Testis (tissue), 5 donors: ENCODE results near the gene CXADR. TPM values are rescaled to one million over a fixed set of nuclear protein-coding genes. Genes with fewer than 3 reads are reported as not detected.

Source experiments
- DNase-seq: peaks from one replicate; pipeline ENCODE4 v3.0.0-alpha.2; 2019
- H3K27ac ChIP-seq, 2 donors: fragments of 200-600 bp; sonication (generic); one replicate each; pipeline ENCODE4 v1.5.1; 2019
- H3K27me3 ChIP-seq: fragments of 200-600 bp; sonication (generic); one replicate; pipeline ENCODE4 v1.5.1; 2019
- H3K36me3 ChIP-seq: fragments of 200-600 bp; sonication (generic); one replicate; pipeline ENCODE4 v1.5.1; 2017; ENCODE audit warnings: low read depth; ENCODE audit errors: missing control alignments
- H3K4me1 ChIP-seq: fragments of 200-600 bp; sonication (generic); one replicate; pipeline ENCODE4 v1.5.1; 2019
- H3K4me3 ChIP-seq, 2 donors: fragments of 200-600 bp; sonication (generic); one replicate each; pipeline ENCODE4 v1.5.1; 2017 to 2019
- H3K9me3 ChIP-seq: fragments of 200-600 bp; sonication (generic); one replicate; pipeline ENCODE4 v1.5.1; 2017
- CTCF ChIP-seq, 3 experiments: fragments of 450-650 bp in 2 of 3; fragments of 200-600 bp in 1 of 3; sonication (generic) in 1 of 3; IDR thresholded peaks; one replicate each; pipeline ENCODE4 v1.5.1; 2016 to 2019; ENCODE audit warnings: antibody characterized with exemption in 3 of 3, mild to moderate bottlenecking in 2 of 3, moderate library complexity in 1 of 3
- POLR2A ChIP-seq: fragments of 450-650 bp; IDR thresholded peaks from one replicate; pipeline ENCODE4 v1.6.1; 2017; ENCODE audit warnings: antibody characterized with exemption, mild to moderate bottlenecking, moderate library complexity
- WGBS, 2 donors: methylation state at CpG; one replicate each; pipeline ENCODE4 v1.1.5; 2018; 5-methylcytosine and 5-hydroxymethylcytosine counted together
- intact Hi-C: fragments of 100-400 bp; cut with DNase I; formaldehyde crosslinking; loops from one replicate; pipeline ENCODE4 v1.15.1; 2023; ENCODE audit warnings: low total_unique reads
- long read RNA-seq, 2 donors: transcript quantifications; one replicate each; lab custom pipeline, GENCODE V29; 2026
- polyA plus RNA-seq: library from polyadenylated mRNA; stranded (reverse); fragments of 350-450 nt; fragmentation: Illumina TruSeq; extraction: RNeasy Lipid Tissue Mini Kit (QIAGEN cat#74804); gene quantifications from one replicate; pipeline ENCODE4 v1.2.3, GENCODE V29; 2014; ENCODE audit warnings: low read depth, low replicate concordance; ENCODE audit not compliant: insufficient read depth
- total RNA-seq, 2 donors: library from RNA; depleted of rRNA; stranded (reverse); fragments of >200 nt; gene quantifications; one replicate each; pipeline ENCODE4 v1.2.3, GENCODE V29; 2016

Gene CXADR
- total RNA-seq (10 to 100 TPM; 65.4 to 87.0 TPM), polyA plus RNA-seq (17.6 TPM)
- long read RNA-seq, donor 1, full-length matches to known transcripts = 11 of 24 reads
- long read RNA-seq, donor 1, partial matches to known transcripts = 13 of 24 reads
- long read RNA-seq, donor 1, other reads (novel, unspliced or antisense) = 0 of 24 reads
- long read RNA-seq, donor 2, full-length matches to known transcripts = 9 of 9 reads
- long read RNA-seq, donor 2, partial matches to known transcripts = 0 of 9 reads
- long read RNA-seq, donor 2, other reads (novel, unspliced or antisense) = 0 of 9 reads

DNA sequence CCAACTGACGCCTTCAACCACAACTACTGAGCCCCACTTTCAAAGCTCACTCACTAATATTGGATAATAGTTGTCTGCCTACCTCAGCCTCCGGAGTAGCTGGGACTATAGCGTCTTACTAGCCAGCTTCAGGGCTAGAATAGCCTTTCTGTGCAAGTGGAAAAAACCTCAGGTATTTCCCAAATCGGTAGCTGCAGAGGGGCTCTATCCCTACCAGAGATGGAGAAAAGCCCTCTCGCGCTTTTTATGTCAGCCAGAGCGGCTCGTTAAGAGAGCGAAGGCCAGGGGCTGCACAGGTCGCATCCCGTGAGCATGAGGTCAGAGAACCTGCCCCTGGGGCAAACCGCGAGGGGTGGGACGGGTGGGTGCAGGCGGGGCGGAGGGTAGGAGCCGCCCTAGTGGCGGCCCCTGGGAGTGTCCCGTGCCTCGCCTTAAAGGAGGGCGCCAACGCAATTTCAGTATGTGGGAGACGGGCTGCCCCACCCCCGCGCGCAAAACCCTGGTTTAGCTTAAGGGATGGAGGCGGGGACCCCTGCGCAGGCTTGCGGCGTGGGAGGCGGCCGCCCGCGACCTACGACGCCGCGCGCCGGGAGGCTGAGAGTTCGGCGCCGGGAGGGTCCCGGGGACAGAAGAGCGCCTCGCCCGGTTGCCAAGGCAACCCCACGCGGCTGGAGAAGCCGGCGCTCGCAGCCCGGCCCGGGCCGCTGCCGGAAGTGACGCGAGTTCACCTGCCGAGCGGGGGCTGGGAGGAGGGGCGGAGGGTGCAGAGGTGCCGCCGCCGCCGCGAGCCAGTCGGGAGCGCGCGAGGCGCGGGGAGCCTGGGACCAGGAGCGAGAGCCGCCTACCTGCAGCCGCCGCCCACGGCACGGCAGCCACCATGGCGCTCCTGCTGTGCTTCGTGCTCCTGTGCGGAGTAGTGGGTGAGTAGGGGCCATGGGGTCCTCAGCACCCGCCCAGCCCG is at the start of gene CXADR:
Gene CXADR, plus strand, starts transcription at position 791 of the 961 bp plus-strand sequence. Its CDS starts 87 bp downstream, at position 878.
- Histone ChIP-seq H3K4me3 (peak within 1 kb of the TSS; percentile 80 to 83), H3K36me3 (no peaks in the 10 kb centered on the region), H3K27ac (peak within 1 kb of the TSS; percentile 83 to 88), H3K27me3 (no peaks in the 10 kb centered on the region), H3K9me3 (no peaks in the 10 kb centered on the region), H3K4me1 (peaks cover 8% of the 10 kb centered on the region)
- 1% methylated on average over 48 to 74 of the region's 83 CpGs for WGBS, 2 donors
- DNase-seq = peak; percentile 90
- TF ChIP-seq POLR2A (no peak), CTCF (IDR thresholded peaks at IDR 0.05) (peak; percentile 21 to 61 (median 21))
- intact Hi-C loops = no loop called here

GRCh38 chr21:17466166-17466565 is 46.7 kb upstream of the CXADR start:
- Histone ChIP-seq H3K36me3 (no peaks in the 10 kb centered on the region), H3K4me1 (peaks cover 3% of the 10 kb centered on the region), H3K9me3 (no peaks in the 10 kb centered on the region), H3K27me3 (no peaks in the 10 kb centered on the region), H3K27ac (no peak overlapping the region), H3K4me3 (no peak overlapping the region)
- no peak for TF ChIP-seq CTCF (IDR thresholded peaks at IDR 0.05)
- TF ChIP-seq POLR2A = no peak
- no peak for DNase-seq
- 85 to 93% methylated on average over 1 of the region's 1 CpG for WGBS, 2 donors
- intact Hi-C loops = no loop called here

- Histone ChIP-seq H3K4me3 (no peak overlapping the region), H3K36me3 (no peaks in the 10 kb centered on the region), H3K4me1 (peaks cover 3% of the 10 kb centered on the region), H3K9me3 (no peaks in the 10 kb centered on the region), H3K27ac (peak overlapping the region in 1 of 2 donors; percentile 71), H3K27me3 (no peaks in the 10 kb centered on the region)
- no peak for TF ChIP-seq POLR2A
- TF ChIP-seq CTCF (IDR thresholded peaks at IDR 0.05) = no peak
- intact Hi-C loops = no loop called here
- DNase-seq = no peak
- WGBS, 2 donors = 25 to 26% methylated on average over 4 of the region's 4 CpGs
Measured at GRCh38 chr21:17467392-17467791, 45.5 kb upstream of the CXADR start.

- no peak for DNase-seq
- WGBS, 2 donors = 46 to 60% methylated on average over 3 of the region's 3 CpGs
Measured at GRCh38 chr21:17467829-17468228, 45.0 kb upstream of the CXADR start.

More at GRCh38 chr21:17467829-17468228, 45.0 kb upstream of the CXADR start:
- Histone ChIP-seq H3K9me3 (no peaks in the 10 kb centered on the region), H3K4me3 (no peak overlapping the region), H3K27me3 (no peaks in the 10 kb centered on the region), H3K4me1 (peaks cover 3% of the 10 kb centered on the region), H3K36me3 (no peaks in the 10 kb centered on the region), H3K27ac (peak overlapping the region in 1 of 2 donors; percentile 71)
- intact Hi-C loops = no loop called here
- TF ChIP-seq CTCF (IDR thresholded peaks at IDR 0.05) = no peak
- no peak for TF ChIP-seq POLR2A
